ENCODE data around the gene UAP1L1.

GRCh38 chr9:137115394-137116026 is 38.2 kb downstream of the UAP1L1 start:
- TF ChIP-seq CTCF (IDR thresholded peaks at IDR 0.05) (no peak), POLR2A (IDR thresholded peaks at IDR 0.05) (no peak)
